ENCODE results near the gene ANKS4B. TPM values are rescaled to one million over a fixed set of nuclear protein-coding genes. Genes with fewer than 3 reads are reported as not detected.
"Not testable (repeated sequence)": the region's sequence is repeated elsewhere in the genome, so short reads cannot be mapped to it uniquely, and the experiment has no call there.

Gene ANKS4B
- polyA plus RNA-seq, 3 donors from 2014 or later: not detected

- Mint-ChIP-seq H3K9me3 (no peaks in the 10 kb centered on the region), H3K27me3 (ENCODE audit: low read depth in 3 of 3) (peaks cover 13 to 17% (median 17%) of the 10 kb centered on the region in 3 donors), H3K36me3 (no peaks in the 10 kb centered on the region), H3K27ac (no peak within 1 kb of the TSS), H3K4me1 (no peaks in the 10 kb centered on the region), H3K4me3 (peak within 1 kb of the TSS in 1 of 5 donors; percentile 36)
- no peak for DNase-seq
Measured at GRCh38 chr16:21277927-21278706, 44.6 kb downstream of the ANKS4B start, which contains the start of gene CRYM. Gene CRYM, minus strand, starts transcription at chr16:21278290. Its CDS starts 39 bp downstream, at chr16:21278251.

GRCh38 chr16:21279501-21279900 lies 46.0 kb downstream of the ANKS4B start:
- no peaks in the 10 kb centered on the region for H3K4me1 Mint-ChIP-seq
- peaks cover 13 to 24% (median 15%) of the 10 kb centered on the region in 3 donors for H3K27me3 Mint-ChIP-seq (ENCODE audit: low read depth in 3 of 3)
- peaks cover 0 to 3% (median 0%) of the 10 kb centered on the region in 3 donors for H3K36me3 Mint-ChIP-seq
- no peak overlapping the region for H3K27ac Mint-ChIP-seq
- no peak overlapping the region for H3K4me3 Mint-ChIP-seq
- DNase-seq: no peak
- peaks cover 0 to 2% (median 0%) of the 10 kb centered on the region in 6 donors for H3K9me3 Mint-ChIP-seq

GRCh38 chr16:21281698-21282389 lies 48.3 kb downstream of the ANKS4B start:
- no peak overlapping the region for H3K4me3 Mint-ChIP-seq
- no peak for DNase-seq
- peaks cover 0 to 2% (median 0%) of the 10 kb centered on the region in 6 donors for H3K9me3 Mint-ChIP-seq
- H3K4me1 Mint-ChIP-seq: no peaks in the 10 kb centered on the region
- peaks cover 12 to 35% (median 15%) of the 10 kb centered on the region in 3 donors for H3K27me3 Mint-ChIP-seq (ENCODE audit: low read depth in 3 of 3)
- H3K36me3 Mint-ChIP-seq: peaks cover 0 to 3% (median 0%) of the 10 kb centered on the region in 3 donors
- H3K27ac Mint-ChIP-seq: no peak overlapping the region

- Mint-ChIP-seq H3K4me3 (no peak overlapping the region), H3K4me1 (no peaks in the 10 kb centered on the region), H3K27ac (no peak overlapping the region), H3K36me3 (peaks cover 0 to 3% (median 0%) of the 10 kb centered on the region in 3 donors), H3K27me3 (ENCODE audit: low read depth in 3 of 3) (peaks cover 7 to 35% (median 20%) of the 10 kb centered on the region in 3 donors), H3K9me3 (peaks cover 0 to 2% (median under 1%) of the 10 kb centered on the region in 6 donors)
- DNase-seq: no peak
Measured at GRCh38 chr16:21283521-21284289, 50.2 kb downstream of the ANKS4B start.

- Mint-ChIP-seq H3K36me3 (peaks cover 0 to 3% (median 3%) of the 10 kb centered on the region in 3 donors), H3K27me3 (ENCODE audit: low read depth in 3 of 3) (peaks cover 5 to 39% (median 20%) of the 10 kb centered on the region in 3 donors), H3K9me3 (peaks cover 0 to 8% (median 2%) of the 10 kb centered on the region in 6 donors), H3K4me1 (no peaks in the 10 kb centered on the region), H3K27ac (no peak overlapping the region), H3K4me3 (peak overlapping the region in 1 of 5 donors; percentile 72)
- DNase-seq: no peak
Measured at GRCh38 chr16:21284414-21284813, 50.9 kb downstream of the ANKS4B start.

GRCh38 chr16:21285314-21285713 lies 51.8 kb downstream of the ANKS4B start:
- peaks cover 0 to 3% (median 3%) of the 10 kb centered on the region in 3 donors for H3K36me3 Mint-ChIP-seq
- peaks cover 2 to 12% (median 5%) of the 10 kb centered on the region in 6 donors for H3K9me3 Mint-ChIP-seq
- H3K27me3 Mint-ChIP-seq (ENCODE audit: low read depth in 3 of 3): peaks cover 10 to 39% (median 24%) of the 10 kb centered on the region in 3 donors
- H3K4me3 Mint-ChIP-seq: no peak overlapping the region
- no peaks in the 10 kb centered on the region for H3K4me1 Mint-ChIP-seq
- DNase-seq: no peak
- H3K27ac Mint-ChIP-seq: no peak overlapping the region

- H3K27ac Mint-ChIP-seq, H3K4me1 Mint-ChIP-seq, H3K36me3 Mint-ChIP-seq, DNase-seq, H3K4me3 Mint-ChIP-seq: not testable (repeated sequence)
- Mint-ChIP-seq H3K27me3 (ENCODE audit: low read depth in 3 of 3) (peaks cover 10 to 33% (median 27%) of the 10 kb centered on the region in 3 donors), H3K9me3 (peaks cover 2 to 12% (median 4%) of the 10 kb centered on the region in 6 donors)
Measured at GRCh38 chr16:21289789-21290188, 56.3 kb downstream of the ANKS4B start.

- no peak for DNase-seq
- peak overlapping the region in 1 of 6 donors; percentile 46 for H3K27ac Mint-ChIP-seq
- peaks cover 19 to 20% of the 10 kb centered on the region in 2 donors for H3K4me1 Mint-ChIP-seq
- H3K36me3 Mint-ChIP-seq: no peaks in the 10 kb centered on the region
- H3K4me3 Mint-ChIP-seq: peak overlapping the region; percentile 69 to 82 (median 77)
- peaks cover 3 to 24% (median 5%) of the 10 kb centered on the region in 3 donors for H3K27me3 Mint-ChIP-seq (ENCODE audit: low read depth in 3 of 3)
- H3K9me3 Mint-ChIP-seq: peaks cover 0 to 2% (median 0%) of the 10 kb centered on the region in 6 donors
Measured at GRCh38 chr16:21300309-21301167, 67.0 kb downstream of the ANKS4B start.

GRCh38 chr16:21301168-21301894 lies 67.8 kb downstream of the ANKS4B start:
- peaks cover 19 to 20% of the 10 kb centered on the region in 2 donors for H3K4me1 Mint-ChIP-seq
- H3K9me3 Mint-ChIP-seq: peaks cover 0 to 2% (median 0%) of the 10 kb centered on the region in 6 donors
- no peaks in the 10 kb centered on the region for H3K36me3 Mint-ChIP-seq
- H3K27me3 Mint-ChIP-seq (ENCODE audit: low read depth in 3 of 3): peaks cover 3 to 24% (median 5%) of the 10 kb centered on the region in 3 donors
- H3K27ac Mint-ChIP-seq: peak overlapping the region in 1 of 6 donors; percentile 46
- peak overlapping the region; percentile 69 to 82 (median 77) for H3K4me3 Mint-ChIP-seq
- no peak for DNase-seq

GRCh38 chr16:21301895-21302291 lies 68.4 kb downstream of the ANKS4B start:
- no peak overlapping the region for H3K27ac Mint-ChIP-seq

GRCh38 chr16:21302454-21302853 lies 69.0 kb downstream of the ANKS4B start:
- Mint-ChIP-seq H3K36me3 (no peaks in the 10 kb centered on the region), H3K9me3 (peaks cover 0 to 2% (median 0%) of the 10 kb centered on the region in 6 donors), H3K4me3 (peak overlapping the region in 2 of 5 donors; percentile 43 to 70), H3K4me1 (peaks cover 19 to 20% of the 10 kb centered on the region in 2 donors), H3K27ac (no peak overlapping the region), H3K27me3 (ENCODE audit: low read depth in 3 of 3) (peaks cover 3 to 29% (median 5%) of the 10 kb centered on the region in 3 donors)
- no peak for DNase-seq

More at GRCh38 chr16:21301895-21302291, 68.4 kb downstream of the ANKS4B start:
- Mint-ChIP-seq H3K36me3 (no peaks in the 10 kb centered on the region), H3K27me3 (ENCODE audit: low read depth in 3 of 3) (peaks cover 3 to 27% (median 5%) of the 10 kb centered on the region in 3 donors), H3K9me3 (peaks cover 0 to 2% (median 0%) of the 10 kb centered on the region in 6 donors), H3K4me1 (peaks cover 19 to 20% of the 10 kb centered on the region in 2 donors), H3K4me3 (peak overlapping the region; percentile 4 to 70 (median 25))
- DNase-seq: no peak

All from immature natural killer cell (primary cell).